ENCODE data around the gene RNF145.

DNA sequence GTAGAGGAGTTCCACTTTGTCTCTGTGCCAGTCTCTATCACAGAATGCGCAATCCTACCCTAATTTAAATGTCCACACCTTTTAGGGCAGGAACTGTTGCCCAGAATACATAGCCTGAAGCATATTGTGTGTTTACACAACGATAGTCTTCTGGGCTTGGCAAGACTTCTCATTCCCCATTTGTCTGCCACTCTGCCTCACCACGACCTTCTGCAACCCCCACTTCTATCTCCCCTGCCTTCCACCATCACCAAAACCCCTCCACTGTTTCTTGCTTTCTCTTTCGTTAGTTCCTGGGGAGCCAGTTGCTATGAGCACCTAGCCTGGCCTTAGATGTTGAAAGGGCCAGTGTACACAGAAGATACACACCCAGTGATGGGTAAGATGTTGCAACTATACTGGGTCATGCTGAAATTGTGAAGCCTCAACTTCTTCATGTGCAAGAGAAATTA lies 883 bp upstream of the RNF145 start:
- TF ChIP-seq, protein P1, sequence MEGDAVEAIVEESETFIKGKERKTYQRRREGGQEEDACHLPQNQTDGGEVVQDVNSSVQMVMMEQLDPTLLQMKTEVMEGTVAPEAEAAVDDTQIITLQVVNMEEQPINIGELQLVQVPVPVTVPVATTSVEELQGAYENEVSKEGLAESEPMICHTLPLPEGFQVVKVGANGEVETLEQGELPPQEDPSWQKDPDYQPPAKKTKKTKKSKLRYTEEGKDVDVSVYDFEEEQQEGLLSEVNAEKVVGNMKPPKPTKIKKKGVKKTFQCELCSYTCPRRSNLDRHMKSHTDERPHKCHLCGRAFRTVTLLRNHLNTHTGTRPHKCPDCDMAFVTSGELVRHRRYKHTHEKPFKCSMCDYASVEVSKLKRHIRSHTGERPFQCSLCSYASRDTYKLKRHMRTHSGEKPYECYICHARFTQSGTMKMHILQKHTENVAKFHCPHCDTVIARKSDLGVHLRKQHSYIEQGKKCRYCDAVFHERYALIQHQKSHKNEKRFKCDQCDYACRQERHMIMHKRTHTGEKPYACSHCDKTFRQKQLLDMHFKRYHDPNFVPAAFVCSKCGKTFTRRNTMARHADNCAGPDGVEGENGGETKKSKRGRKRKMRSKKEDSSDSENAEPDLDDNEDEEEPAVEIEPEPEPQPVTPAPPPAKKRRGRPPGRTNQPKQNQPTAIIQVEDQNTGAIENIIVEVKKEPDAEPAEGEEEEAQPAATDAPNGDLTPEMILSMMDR (IDR thresholded peaks at IDR 0.05; ENCODE audit: insufficient read depth, low read length, poor library complexity, severe bottlenecking): no peak
- TF ChIP-seq EZH2phosphoT487 (conservative IDR thresholded peaks at IDR 0.05; ENCODE audit: low read length): no peak

All from SU-DHL-6 (cell line).